ENCODE measurements around the gene KRTAP5-8. TPM values are rescaled to one million over a fixed set of nuclear protein-coding genes. Genes with fewer than 3 reads are reported as not detected.

KRTAP5-8 gene
- total and polyA plus RNA-seq, 9 of the 15 experiments (the other 6 are each of a cell fraction or from before 2014, with no cell fraction given), result not detected

GRCh38 chr11:71548120-71548519 lies 10.3 kb downstream of the KRTAP5-8 start, which contains the start of gene KRTAP5-9:
Gene KRTAP5-9, plus strand, starts transcription at chr11:71548420. Its CDS starts 238 bp downstream, at chr11:71548658.
- no peak within 1 kb of the TSS for H2AFZ ChIP-seq (ENCODE audit: low read depth, low read length)
- ATAC-seq (no peak), DNase-seq (ENCODE audit: extremely low read depth in 1 of 4, low spot score in 3 of 4) (no peak), FAIRE-seq (no peak)
- no peaks in the 10 kb centered on the region for H3K79me2 ChIP-seq (ENCODE audit: control insufficient read depth, insufficient read depth, low read length)
- no peaks in the 10 kb centered on the region for H4K20me1 ChIP-seq (replicated peaks; ENCODE audit: control insufficient read depth, insufficient read depth, low read length)
- peaks cover 0 to 4% of the 10 kb centered on the region in 2 experiments; a peak in 1 of 5 replicates for H3K4me1 ChIP-seq (replicated peaks in 1 of 2; ENCODE audit: control insufficient read depth in 2 of 2, insufficient read depth in 2 of 2, low read length in 2 of 2)
- 0% methylated on average over 5 of the region's 5 CpGs for WGBS (ENCODE audit: insufficient coverage, low coverage, missing lambda C conversion rate)
- H3K27ac ChIP-seq (ENCODE audit: extremely low read depth, low read depth, low read length), result no peak within 1 kb of the TSS
- no peaks in the 10 kb centered on the region for H3K9me3 ChIP-seq (replicated peaks; ENCODE audit: control insufficient read depth, insufficient read depth, low read depth, low read length)
- BruUV-seq (replicated peaks), result no TSS peak
- H3K9me1 ChIP-seq (ENCODE audit: control insufficient read depth, insufficient read depth, low read length), result no peaks in the 10 kb centered on the region
- H3K4me3 ChIP-seq, result no peak within 1 kb of the TSS
- no peak within 1 kb of the TSS for H3K4me2 ChIP-seq (ENCODE audit: insufficient read depth, low read length)
- intact Hi-C loops (cut with micrococcal nuclease) (no loop called here), in situ Hi-C loops (cut with MboI) (no loop called here)
- H3K36me3 ChIP-seq (ENCODE audit: control insufficient read depth, insufficient read depth, low read length), result no peaks in the 10 kb centered on the region
- no peak within 1 kb of the TSS for H3K9ac ChIP-seq (ENCODE audit: insufficient read depth in 1 of 2, low read depth in 2 of 2, low read length in 2 of 2)
- H3K27me3 ChIP-seq (ENCODE audit: control insufficient read depth in 2 of 2, insufficient read depth in 2 of 2, low read length in 2 of 2), result peaks cover 27 to 60% of the 10 kb centered on the region in 2 experiments
- ChIA-PET POLR2A (no interaction called here), CTCF (ENCODE audit: low intra/inter-chr PET ratio) (no interaction called here)
- TF ChIP-seq, protein P1, sequence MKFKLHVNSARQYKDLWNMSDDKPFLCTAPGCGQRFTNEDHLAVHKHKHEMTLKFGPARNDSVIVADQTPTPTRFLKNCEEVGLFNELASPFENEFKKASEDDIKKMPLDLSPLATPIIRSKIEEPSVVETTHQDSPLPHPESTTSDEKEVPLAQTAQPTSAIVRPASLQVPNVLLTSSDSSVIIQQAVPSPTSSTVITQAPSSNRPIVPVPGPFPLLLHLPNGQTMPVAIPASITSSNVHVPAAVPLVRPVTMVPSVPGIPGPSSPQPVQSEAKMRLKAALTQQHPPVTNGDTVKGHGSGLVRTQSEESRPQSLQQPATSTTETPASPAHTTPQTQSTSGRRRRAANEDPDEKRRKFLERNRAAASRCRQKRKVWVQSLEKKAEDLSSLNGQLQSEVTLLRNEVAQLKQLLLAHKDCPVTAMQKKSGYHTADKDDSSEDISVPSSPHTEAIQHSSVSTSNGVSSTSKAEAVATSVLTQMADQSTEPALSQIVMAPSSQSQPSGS (CRISPR knock-in tag; IDR thresholded peaks at IDR 0.05), result no peak
- TF ChIP-seq, protein P2, sequence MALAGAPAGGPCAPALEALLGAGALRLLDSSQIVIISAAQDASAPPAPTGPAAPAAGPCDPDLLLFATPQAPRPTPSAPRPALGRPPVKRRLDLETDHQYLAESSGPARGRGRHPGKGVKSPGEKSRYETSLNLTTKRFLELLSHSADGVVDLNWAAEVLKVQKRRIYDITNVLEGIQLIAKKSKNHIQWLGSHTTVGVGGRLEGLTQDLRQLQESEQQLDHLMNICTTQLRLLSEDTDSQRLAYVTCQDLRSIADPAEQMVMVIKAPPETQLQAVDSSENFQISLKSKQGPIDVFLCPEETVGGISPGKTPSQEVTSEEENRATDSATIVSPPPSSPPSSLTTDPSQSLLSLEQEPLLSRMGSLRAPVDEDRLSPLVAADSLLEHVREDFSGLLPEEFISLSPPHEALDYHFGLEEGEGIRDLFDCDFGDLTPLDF (CRISPR knock-in tag; IDR thresholded peaks at IDR 0.05), result no peak
- TF ChIP-seq PRDM10 (IDR thresholded peaks at IDR 0.05; ENCODE audit: partially characterized antibody) (no peak), BDP1 (IDR thresholded peaks at IDR 0.05; ENCODE audit: insufficient read depth, insufficient read length) (no peak), ZNF263 (CRISPR knock-in tag; IDR thresholded peaks at IDR 0.05; ENCODE audit: borderline replicate concordance) (no peak), HNRNPUL1 (IDR thresholded peaks at IDR 0.05; ENCODE audit: low read length) (no peak), NR3C1 (CRISPR knock-in tag; IDR thresholded peaks at IDR 0.05) (no peak), CHAMP1 (IDR thresholded peaks at IDR 0.05) (no peak), ILK (tag; IDR thresholded peaks at IDR 0.05; ENCODE audit: borderline replicate concordance, low read depth) (no peak), ZBED1 (IDR thresholded peaks at IDR 0.05) (no peak), ZNF347 (CRISPR knock-in tag; IDR thresholded peaks at IDR 0.05; ENCODE audit: low read depth) (no peak), WHSC1 (IDR thresholded peaks at IDR 0.05; ENCODE audit: low read length) (no peak), TRIM24 (IDR thresholded peaks at IDR 0.05) (no peak)
- TF ChIP-seq, protein P3, sequence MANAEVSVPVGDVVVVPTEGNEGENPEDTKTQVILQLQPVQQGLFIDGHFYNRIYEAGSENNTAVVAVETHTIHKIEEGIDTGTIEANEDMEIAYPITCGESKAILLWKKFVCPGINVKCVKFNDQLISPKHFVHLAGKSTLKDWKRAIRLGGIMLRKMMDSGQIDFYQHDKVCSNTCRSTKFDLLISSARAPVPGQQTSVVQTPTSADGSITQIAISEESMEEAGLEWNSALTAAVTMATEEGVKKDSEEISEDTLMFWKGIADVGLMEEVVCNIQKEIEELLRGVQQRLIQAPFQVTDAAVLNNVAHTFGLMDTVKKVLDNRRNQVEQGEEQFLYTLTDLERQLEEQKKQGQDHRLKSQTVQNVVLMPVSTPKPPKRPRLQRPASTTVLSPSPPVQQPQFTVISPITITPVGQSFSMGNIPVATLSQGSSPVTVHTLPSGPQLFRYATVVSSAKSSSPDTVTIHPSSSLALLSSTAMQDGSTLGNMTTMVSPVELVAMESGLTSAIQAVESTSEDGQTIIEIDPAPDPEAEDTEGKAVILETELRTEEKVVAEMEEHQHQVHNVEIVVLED (CRISPR knock-in tag; IDR thresholded peaks at IDR 0.05), result no peak
